GM18951 (cell line): Measurements from ENCODE around the gene ZNF710.
"Not testable (repeated sequence)": the region's sequence is repeated elsewhere in the genome, so short reads cannot be mapped to it uniquely, and the experiment has no call there.

ENCODE experiments used
- POLR2A ChIP-seq: IDR thresholded peaks from 4 replicates; pipeline ENCODE4 v1.6.1; 2011; ENCODE audit warnings: mild to moderate bottlenecking; ENCODE audit not compliant: insufficient read length, insufficient read depth; ENCODE audit errors: extremely low read depth
- in situ Hi-C: fragments of 300-500 bp; cut with MboI; formaldehyde crosslinking; loops from one replicate; pipeline ENCODE4 v1.12.0; 2022; ENCODE audit warnings: low sequenced_read_pairs, mixed read lengths, inconsistent platforms; ENCODE audit not compliant: unreplicated experiment

ZNF710 gene

GRCh38 chr15:90001062-90001682 is at the start of gene ZNF710:
TSS of gene ZNF710 (plus strand) at chr15:90001324. CDS start at chr15:90067138, 65,814 bp downstream.
- TF ChIP-seq POLR2A, result peak; percentile 58
- in situ Hi-C loops, result no loop called here

- no peak for TF ChIP-seq POLR2A
- in situ Hi-C loops, result no loop called here
Measured at GRCh38 chr15:89954541-89954940, 46.6 kb upstream of the ZNF710 start.

GRCh38 chr15:89955449-89955998 is 45.6 kb upstream of the ZNF710 start:
- in situ Hi-C loops, result not testable (repeated sequence)

GRCh38 chr15:89958107-89958805 is 42.9 kb upstream of the ZNF710 start:
- no peak for TF ChIP-seq POLR2A
- in situ Hi-C loops, result no loop called here

- in situ Hi-C loops, result no loop called here
- TF ChIP-seq POLR2A, result no peak
Measured at GRCh38 chr15:89963301-89964231, 37.6 kb upstream of the ZNF710 start.

- in situ Hi-C loops, result no loop called here
- TF ChIP-seq POLR2A, result no peak
Measured at GRCh38 chr15:89964232-89964954, 36.7 kb upstream of the ZNF710 start.

- TF ChIP-seq POLR2A, result no peak
- in situ Hi-C loops, result no loop called here
Measured at GRCh38 chr15:89967881-89968280, 33.2 kb upstream of the ZNF710 start.

GRCh38 chr15:89971592-89971997 is 29.5 kb upstream of the ZNF710 start:
- TF ChIP-seq POLR2A, result no peak

GRCh38 chr15:89972085-89972484 is 29.0 kb upstream of the ZNF710 start:
- in situ Hi-C loops, result no loop called here

More at GRCh38 chr15:89971592-89971997, 29.5 kb upstream of the ZNF710 start:
- in situ Hi-C loops, result no loop called here

GRCh38 chr15:89975482-89976245 is 25.5 kb upstream of the ZNF710 start:
- TF ChIP-seq POLR2A, result no peak
- in situ Hi-C loops, result no loop called here

More at GRCh38 chr15:89972085-89972484, 29.0 kb upstream of the ZNF710 start:
- no peak for TF ChIP-seq POLR2A

GRCh38 chr15:89976246-89976600 is 24.9 kb upstream of the ZNF710 start:
- no peak for TF ChIP-seq POLR2A
- in situ Hi-C loops, result no loop called here

- in situ Hi-C loops, result not testable (repeated sequence)
Measured at GRCh38 chr15:89977836-89978235, 23.3 kb upstream of the ZNF710 start.
